ENCODE data around the gene TSHZ1. TPM values are rescaled to one million over a fixed set of nuclear protein-coding genes. Genes with fewer than 3 reads are reported as not detected.

The TSHZ1 gene
- polyA plus RNA-seq, 1 of the 3 experiments (the other 2 are of a cell fraction): 2.6 TPM

Other genes with a start within 250 kb of the TSHZ1 start
- 20.7 and 27.1 TPM in 2 replicates for gene PTGR3, start 1.7 kb upstream of the TSHZ1 start, polyA plus RNA-seq (2012; rRNA removed)
- gene SMIM21, start 216.9 kb downstream of the TSHZ1 start, polyA plus RNA-seq (2012; rRNA removed): not detected in 2 replicates

All from SK-N-SH (cell line).